Inferior parietal cortex (tissue), 1 donor: ENCODE results near the gene STAMBP.
"Not testable (repeated sequence)": the region's sequence is repeated elsewhere in the genome, so short reads cannot be mapped to it uniquely, and the experiment has no call there.

ENCODE experiments used
- DNase-seq: peaks from one replicate; pipeline ENCODE4 v3.0.0-alpha.2; 2016; ENCODE audit errors: extremely low spot score

STAMBP gene

DNA sequence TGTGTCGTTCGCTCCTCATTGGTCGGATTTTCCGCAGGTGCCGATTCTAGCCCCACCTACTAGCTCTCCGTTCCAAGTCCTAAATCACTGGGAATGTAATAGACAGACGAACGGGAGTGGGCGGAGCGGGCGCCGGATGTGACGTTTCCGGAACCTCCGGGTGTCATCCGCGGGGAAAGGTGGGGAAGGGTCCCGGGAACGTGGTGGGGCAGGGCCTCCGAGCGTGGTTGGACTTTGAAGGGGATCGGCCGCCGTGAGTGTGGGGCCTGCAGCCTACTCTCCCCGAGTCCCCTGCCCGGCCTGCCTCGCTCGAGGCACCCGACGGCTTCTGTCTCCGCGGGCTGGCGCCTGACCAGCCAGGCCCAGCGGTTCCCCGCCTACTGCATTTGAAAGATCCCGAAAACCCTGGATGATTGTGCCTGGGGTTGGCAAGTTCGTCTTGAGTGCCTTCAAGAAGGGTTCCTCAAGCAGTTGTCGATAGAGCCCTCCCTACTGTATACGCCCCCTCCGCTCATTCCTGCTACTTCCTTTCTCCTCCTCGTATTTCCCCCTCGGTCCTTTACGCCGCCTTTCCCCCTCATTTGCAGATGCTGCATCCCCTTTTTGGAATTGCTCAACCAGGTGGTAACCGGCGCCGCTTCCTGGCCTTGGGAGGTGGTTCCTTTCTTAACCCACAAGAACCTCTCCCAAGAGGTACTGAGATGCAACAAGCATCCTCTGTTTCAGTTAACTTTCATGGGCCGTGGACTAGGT lies at the start of gene STAMBP:
Gene STAMBP, plus strand, starts transcription at position 144 of the 753 bp plus-strand sequence. CDS start 1,896 bp downstream, outside the sequence.
- DNase-seq = peak; percentile 99

DNA sequence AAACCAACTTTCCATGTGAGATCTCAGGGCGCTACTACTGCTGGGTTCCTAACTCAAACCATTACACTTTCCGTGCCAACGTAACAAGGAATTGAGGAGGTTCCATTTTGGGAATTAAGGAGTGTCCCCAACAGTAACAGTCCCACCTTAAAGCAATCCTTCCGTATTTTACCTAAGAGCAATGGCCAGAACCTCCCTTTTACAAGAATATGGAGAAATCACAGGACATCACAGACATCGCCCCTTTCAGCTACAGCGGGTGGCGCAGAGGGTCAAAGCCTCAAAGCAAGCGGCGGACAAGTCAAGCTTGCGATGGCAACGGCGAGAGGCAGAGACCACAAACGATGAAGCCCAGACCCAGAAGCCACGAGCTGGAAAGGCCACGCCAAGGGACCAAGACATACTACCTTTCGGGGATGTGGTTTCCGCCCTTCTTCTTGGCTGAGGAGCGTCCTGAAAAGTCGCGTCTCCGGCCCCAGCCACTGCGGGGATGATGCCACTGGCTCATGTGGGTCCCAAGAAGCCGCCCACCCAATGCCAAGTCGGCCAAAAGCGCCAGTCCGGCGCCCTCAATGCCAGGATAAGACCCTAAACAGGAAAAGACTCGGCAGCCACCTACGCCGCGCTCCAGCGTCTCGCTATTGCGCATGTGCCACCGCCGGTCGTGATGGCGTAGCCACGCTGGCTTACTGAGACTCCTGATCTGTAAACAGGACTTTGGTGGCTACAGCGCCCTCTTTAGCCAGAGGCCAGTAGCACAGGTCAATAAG lies 49.1 kb upstream of the STAMBP start, which contains the start of gene DUSP11:
Gene DUSP11, minus strand, starts transcription at position 637 of the 770 bp plus-strand sequence. Its CDS starts 129 bp downstream, at position 508.
- DNase-seq = peak; percentile 98

DNA sequence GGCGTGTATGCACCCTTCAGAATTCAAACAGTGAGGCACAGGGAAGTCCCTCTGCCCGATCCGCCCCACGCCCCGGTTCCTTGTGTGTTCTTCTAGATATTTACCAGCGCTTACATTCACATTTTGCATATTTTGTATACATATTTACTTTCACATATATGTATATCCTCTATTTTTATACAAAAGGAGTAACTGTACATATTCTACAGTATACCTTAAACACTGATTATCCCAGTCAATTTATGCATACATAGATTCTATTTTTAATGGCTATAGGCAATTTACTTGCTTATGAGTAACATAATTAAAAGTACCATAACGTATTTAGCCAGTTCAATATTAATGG lies 48.6 kb upstream of the STAMBP start:
- no peak for DNase-seq

DNA sequence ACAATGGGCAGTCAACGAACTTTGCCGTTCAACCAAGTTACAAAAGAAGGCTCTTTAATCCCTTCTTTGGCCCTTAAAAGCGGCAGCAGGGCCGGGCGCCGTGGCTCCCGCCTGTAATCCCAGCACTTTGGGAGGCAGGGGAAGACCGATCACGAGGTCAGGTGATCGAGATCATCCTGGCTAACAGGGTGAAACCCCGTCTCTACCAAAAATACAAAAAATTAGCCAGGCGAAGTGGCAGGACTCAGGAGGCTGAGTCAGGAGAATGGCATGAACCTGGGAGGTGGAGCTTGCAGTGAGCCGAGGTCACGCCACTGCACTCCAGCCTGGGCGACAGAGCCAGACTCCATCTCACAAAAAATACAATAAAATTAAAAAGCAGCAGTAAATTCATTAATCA lies 45.4 kb upstream of the STAMBP start:
- DNase-seq = not testable (repeated sequence)

DNA sequence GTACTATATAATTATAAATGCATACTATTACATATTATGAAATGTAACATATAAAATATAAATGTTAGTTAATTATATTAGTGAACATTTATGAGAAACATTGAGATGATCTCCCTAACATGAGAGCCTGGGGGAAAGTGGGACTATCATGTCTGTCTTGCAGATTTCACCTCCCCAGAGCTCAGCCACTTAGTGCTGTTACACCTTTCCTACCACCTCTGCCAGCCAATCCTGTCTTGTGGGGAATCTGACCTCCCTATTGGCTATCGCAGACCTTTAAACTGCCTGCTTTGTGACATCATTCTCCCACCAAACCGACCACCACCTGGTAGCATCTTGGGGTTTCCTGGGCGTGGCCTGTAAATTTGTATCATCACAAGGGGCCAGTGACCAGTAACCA lies 44.9 kb upstream of the STAMBP start, which contains the start of gene C2orf78:
Gene C2orf78, plus strand, starts transcription at position 301 of the 400 bp plus-strand sequence. CDS start 127 bp downstream, outside the sequence.
- DNase-seq = not testable (repeated sequence)

DNA sequence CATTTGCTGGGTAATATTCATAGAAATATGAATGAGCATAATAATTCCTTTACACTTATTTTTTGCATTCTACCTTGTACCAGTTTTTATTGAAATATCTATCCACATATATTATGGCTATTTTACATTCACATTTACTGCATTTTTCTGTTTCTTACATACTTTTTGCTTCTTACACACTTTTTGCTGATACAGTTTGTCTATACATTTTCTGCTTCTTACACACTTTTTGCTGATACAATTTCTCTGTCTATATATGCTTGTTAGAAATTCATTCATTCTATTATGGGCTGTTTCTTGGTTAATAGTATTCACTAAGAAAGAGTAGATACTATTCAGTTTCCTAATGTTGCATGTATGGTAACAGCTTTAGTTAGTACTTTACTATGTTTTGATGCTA lies 16.9 kb upstream of the STAMBP start:
- DNase-seq = no peak

DNA sequence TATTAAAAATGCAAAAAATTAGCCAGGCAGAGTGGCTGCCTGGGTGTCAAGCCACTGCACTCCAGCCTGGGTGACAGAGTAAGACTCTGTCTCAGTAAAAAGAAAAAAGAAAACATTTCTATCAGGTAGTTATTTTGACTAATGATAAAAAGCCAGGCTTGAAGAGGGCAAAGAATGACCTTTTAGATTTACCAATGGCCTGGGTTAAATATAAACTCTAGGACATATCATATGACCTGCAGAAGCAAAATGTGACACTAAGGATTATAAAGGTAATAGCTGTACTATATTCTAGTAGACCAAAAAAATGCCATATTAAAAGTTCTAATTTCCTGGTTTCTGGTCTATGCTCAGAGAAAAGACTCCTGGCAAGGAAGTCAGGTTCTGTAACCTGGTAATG lies 16.1 kb upstream of the STAMBP start:
- no peak for DNase-seq

DNA sequence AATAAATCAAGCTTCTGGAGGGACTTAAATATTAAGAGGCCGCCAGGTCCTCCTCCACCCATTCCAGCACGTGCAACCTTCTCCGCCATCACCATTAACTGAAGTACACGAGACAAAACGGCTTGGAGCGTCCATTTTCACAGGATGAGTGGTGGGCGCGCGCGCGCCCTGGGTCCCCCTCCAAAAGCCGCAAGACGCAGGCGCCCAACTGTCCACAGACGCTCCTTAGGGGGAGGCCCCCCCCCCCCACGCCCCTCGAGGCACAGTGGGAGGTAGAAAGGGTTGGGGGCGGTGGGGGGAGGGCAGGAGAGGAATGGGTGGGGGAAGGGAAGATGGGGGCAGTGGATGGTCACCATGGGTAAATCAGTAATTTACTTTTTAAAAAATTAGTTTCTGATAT lies 10.5 kb upstream of the STAMBP start:
- no peak for DNase-seq

DNA sequence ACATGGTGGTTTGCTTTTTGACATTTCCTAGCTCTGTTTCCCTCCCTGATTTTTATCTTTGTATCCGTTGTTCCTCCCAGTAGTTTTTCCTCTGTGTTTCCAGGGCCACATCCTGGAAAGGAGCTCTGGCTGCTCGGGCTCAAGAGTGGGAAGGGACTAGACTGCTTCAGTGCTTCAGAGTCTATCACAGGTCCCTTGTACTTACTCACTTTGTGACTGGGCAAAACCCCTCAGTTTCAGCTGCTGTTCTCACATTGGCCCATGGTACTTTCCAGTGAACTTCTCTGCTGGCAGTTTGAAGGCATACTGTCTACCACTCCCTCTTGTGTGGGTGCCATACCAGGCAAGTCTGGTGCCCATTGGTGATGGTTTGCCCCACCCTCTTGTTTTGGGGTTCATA lies 7.5 kb upstream of the STAMBP start:
- no peak for DNase-seq

DNA sequence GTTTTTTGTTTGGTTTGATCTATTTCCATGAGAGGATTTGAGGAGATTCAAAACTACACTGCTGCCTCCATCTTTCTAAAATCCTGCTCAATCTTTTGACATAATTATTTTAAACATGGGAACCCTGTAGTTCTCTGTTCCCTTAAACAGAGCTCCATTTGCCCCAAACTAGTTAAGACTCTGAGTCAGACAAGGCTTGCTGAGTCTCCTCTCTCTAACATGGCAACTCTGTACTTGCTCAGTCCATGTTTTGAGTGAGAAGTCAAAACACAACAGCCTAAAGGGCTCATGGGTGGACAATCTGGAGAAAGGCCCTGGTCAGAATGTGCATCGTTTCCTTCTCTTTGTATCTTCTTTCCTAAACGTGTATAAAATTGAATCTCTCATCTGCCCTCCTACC lies 7.1 kb upstream of the STAMBP start:
- DNase-seq = no peak

DNA sequence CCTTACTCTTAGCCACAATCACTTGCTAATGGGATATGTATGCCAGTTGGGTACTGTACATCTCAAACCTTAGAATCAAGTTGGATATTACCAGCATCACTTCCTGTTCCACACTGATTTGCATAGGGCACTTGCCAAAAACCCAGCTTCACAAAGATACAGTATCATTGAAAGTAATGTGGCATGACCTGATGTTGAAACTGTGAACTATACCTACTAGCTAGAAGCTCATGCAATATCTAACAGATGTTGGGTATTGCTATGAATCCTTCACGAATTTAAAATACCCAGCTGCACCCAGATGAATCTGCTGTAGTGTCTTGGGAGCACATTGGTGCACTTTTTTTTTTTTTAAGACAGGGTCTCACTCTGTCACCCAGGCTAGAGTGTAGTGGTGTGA lies 6.5 kb upstream of the STAMBP start:
- no peak for DNase-seq

DNA sequence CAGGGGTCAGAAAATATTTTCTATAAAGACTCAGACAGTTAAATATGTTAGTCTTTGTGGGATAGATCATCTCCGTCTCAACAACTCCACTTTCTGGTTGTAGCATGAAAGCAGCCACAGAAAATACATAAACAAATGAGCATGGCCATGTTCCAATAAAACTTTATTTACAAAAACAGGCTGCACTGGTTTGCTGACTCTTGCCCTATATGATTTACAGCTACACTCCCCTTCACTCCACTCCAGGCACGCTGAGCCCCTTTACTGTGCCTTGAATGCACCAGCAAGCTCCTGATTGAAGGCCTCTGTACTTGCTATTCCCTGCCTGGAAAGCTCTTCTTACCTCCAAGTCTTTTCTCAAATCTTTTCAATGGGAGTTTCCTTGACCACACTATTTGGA lies 5.8 kb upstream of the STAMBP start:
- DNase-seq = no peak

DNA sequence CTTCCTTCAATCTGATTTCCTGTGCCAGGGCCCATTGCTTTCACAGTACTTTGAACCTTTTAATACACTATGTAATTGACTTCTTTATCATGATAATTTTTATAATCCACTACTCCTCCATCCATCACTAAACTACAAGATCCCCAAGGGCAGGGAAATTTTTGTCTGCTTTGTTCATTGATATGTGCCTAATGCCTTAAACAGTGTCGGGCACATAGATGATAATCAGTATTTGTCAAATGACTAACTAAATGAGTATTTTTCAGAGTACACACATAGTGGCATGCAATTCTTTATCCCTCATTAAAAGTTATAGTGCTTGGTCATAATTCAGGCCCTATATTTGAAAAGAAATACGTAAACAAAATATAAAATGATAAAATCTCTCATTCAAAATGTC lies 5.3 kb upstream of the STAMBP start:
- DNase-seq = no peak

DNA sequence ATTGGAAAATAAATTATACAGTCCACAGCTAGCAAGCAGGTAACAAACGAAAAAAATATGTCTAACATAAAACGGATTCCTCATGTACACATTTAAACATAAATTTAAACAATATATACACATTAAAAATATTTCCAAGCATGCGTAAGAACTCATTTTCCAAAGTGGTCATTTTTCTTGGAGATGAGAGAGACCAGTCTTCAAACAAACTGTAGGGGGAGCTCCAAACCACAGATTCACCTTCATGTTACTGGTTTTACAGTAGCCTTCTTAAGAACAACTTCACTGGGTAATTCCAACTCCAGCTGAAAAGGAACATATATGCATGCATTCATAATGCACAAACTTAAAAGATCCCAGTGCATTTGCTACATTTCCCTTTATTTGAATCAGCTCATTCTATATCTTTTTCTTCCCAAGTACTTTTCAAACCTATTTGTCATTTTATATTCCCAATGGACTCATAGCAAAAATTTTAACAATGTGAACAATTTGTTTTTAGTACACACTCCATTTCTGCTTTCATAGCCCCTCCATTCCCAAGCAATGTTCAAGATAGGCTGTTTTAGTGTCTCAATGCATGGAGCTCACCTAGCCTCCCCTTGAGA lies 4.7 kb upstream of the STAMBP start:
- DNase-seq = peak; percentile 84

DNA sequence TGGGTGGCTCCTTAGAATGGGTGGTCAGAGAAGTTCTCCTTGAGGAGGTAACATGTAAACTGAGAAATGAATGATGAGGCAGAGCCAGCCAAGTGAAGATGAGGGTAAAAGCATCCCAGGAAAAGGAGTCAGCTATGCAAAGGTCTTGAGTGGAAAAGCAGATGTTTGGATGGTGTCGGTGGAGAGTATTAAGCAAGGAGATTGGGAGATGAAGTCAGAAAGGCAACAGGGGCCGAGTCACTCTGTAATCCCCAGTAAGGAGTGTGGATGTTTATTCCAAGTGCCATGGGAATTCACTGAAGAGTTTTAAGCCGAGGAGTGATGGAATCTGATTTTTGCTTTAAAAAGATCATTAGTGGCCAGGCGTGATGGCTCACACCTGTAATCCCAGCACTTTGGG lies 3.4 kb upstream of the STAMBP start:
- DNase-seq = no peak

DNA sequence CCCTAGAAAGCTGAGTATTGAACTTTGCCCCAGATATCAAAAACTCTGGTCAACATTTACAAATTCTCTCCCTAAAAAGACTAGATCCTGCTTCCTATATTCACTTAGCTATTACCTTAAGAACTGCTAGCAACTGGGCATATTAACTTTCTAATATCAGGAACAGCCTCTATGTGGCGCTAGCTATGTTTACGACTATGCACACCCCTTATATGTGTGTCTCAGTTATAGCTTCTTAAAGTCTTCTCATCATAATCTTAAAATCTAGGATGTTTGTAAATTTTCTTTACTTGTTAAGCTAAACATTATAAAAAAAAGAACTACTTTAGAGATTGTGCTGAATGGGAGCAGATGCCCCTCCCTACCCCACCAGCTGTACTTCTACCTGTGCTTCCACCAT lies 1.7 kb upstream of the STAMBP start:
- no peak for DNase-seq

DNA sequence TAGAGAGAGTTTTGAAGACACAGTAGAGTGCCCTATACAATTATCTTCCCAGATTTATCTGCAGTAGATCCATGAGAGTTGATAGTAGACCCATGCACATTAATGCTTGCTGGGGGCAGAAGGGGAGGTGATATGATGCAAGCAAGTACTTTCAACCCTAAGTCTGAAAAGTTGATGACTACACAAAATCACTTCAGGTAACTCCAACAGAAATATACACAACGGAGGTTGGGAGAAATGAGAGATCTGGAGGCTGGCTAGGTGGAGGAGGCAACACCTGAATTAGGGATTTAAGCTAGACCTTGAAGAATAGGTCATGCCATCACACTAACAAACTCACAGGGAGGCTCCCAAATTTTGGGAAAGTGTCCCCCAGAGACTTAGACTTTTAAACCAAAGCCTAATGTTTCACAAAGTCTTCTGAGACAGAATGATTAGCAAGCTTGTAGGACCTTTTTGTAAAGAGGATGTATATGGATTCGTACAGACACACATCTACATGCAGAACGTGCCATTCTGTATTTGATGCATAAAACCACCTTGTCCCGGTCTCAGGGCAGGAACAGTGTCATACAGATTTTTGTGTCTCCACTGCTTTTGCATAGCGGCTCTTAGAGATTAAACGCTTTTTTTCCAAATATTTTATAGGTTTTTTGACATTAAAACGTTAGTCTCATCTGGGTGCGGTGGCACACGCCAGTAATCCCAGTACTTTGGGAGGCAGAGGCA lies 937 bp upstream of the STAMBP start:
- no peak for DNase-seq

DNA sequence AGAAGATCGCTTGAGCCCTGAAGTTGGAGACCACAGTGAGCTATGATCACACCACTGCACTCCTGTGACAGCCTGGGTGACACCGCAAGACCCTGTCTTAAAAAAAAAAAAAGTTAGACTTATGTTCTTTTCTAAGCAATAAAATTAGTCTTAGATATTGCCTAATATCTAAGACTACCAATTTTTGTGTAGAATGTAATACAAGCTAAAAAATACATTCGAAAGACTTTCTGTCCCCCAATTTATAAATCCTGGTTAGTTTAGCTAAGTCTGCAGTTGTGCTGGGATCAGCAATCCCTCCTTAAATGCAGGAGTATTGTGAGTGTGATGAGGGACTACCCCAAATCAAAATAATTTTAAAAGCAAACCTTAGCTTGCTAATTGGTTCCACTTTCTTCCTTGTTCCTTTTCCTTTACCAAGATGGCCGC lies 358 bp upstream of the STAMBP start:
- DNase-seq = no peak

DNA sequence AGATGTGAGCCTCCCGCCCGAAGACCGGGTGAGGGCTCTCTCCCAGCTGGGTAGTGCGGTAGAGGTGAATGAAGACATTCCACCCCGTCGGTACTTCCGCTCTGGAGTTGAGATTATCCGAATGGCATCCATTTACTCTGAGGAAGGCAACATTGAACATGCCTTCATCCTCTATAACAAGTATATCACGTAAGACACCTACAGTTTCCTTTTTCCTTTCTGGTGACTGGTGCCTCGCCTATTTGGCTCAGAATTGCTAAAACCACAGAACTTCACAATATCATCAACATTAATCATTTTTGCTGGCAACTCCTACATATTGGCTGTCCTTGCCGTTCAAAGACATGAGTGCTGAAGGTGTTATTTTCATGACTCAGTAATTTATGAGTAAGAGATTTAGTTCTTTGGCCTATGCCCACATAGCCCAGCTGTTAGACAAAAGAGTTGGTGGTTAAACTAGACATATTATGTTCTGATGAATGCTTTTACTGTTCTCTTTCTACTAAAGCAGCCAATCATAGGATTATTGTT lies 2.2 kb downstream of the STAMBP start:
- DNase-seq = peak; percentile 64

DNA sequence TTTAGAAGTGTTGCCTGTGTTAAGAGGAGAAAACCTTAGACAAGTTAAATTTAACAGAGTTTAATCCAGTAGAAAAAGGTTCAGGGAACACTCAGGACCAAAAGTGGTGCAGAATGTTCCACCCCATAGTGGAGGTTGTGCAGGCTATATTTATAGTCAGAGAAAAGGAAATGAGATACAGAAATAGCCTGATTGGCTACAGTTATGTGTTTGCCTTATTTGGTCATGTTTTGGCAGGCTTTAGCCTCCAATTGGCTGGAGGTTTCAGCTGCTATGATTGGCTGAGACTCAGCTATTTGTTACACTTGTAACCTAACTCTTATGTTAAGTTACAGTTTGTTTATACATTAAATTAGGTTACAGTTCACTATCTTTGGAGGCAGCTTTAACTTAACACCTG lies 4.2 kb downstream of the STAMBP start:
- peak; percentile 35 for DNase-seq

DNA sequence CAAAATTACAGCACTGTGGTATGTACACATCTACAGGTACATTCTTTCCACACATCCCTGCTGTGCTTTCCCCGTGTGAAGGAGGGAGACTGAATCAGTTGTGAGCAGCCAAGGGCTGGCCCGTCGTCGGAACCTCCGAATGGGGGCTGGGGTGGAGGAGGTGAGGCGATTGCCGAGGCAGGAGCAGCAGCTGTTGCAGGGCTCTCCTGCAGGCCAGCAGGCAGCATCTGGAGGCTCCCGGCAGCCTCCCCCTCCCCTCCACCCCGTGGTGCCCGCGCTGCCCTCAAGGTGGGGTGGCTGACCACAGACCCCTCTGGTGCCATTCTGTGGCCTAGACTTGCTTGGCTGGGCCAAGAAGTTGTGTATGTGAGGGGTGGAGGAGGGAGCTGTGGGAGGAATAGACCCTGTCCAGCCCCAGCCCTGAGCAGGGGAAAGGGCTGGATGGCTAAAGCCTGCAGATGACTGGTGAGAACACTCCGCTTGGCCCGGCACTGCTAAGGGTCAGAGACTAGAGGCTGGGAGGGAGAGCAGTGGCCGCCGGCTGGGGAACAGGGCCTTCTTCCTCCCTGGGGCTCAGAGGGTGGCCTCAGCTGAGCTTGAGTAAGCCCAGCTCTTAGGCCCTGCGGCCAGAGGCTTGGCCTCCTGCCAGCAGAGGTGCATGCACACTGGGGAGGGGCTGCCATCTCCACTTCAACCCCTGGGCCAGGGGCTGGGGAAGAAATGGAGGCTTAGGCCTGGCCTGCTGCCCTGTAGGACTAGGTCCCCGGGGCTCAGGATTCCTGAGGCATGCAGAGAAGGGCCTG lies 7.6 kb downstream of the STAMBP start:
- DNase-seq = no peak
